ENCODE data around the gene GSDME. TPM values are rescaled to one million over a fixed set of nuclear protein-coding genes. Genes with fewer than 3 reads are reported as not detected.

GSDME gene
- total and polyA plus RNA-seq, 2 of the 4 experiments (the other 2 are of a cell fraction): 75.2 to 78.7 TPM

DNA sequence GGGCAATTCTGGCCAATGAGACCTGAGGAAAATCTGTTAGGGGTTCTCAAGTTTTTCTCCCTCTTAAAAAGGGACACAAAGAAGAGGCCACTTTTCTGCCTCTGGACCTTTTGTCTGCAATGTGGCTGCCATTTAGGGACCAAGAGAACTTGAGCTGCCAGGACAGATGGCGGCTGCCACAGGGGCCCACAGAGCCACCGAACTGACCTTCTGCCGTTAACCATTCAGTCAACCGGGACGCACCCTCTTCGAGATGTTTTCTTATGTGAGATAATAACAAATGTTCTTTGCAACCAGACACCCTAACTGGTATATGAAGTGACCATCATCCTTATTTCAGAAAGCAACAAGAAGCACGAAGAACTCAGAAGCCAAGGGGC lies 29.2 kb downstream of the GSDME start:
- H3K9ac ChIP-seq (ENCODE audit: low read depth, low read length): no peak overlapping the region
- H2AK9ac ChIP-seq (replicated peaks; ENCODE audit: low read depth, low read length, poor library complexity): no peak overlapping the region
- H2BK5ac ChIP-seq (ENCODE audit: low read depth, low read length, poor library complexity, severe bottlenecking): no peak overlapping the region
- H3K9me1 ChIP-seq (ENCODE audit: insufficient read depth, low read length): peaks cover 18% of the 10 kb centered on the region; the same call in 1 of the 2 replicates
- no TSS peak for BruUV-seq (replicated peaks)
- H3K4me2 ChIP-seq (ENCODE audit: low read depth, low read length): no peak overlapping the region
- H3K27me3 ChIP-seq (ENCODE audit: control insufficient read depth, insufficient read depth, low read length): no peaks in the 10 kb centered on the region
- no peak overlapping the region for H4K5ac ChIP-seq (ENCODE audit: low read depth, low read length)
- peaks cover 9% of the 10 kb centered on the region for H3K4me1 ChIP-seq (ENCODE audit: control insufficient read depth, insufficient read depth, low read length)
- H2AK5ac ChIP-seq (ENCODE audit: low read depth, low read length): no peak overlapping the region
- H2AFZ ChIP-seq (replicated peaks; ENCODE audit: low read length, poor library complexity): no peak overlapping the region
- in situ Hi-C loops (cut with MboI; ENCODE audit: low sequenced_read_pairs) (no loop called here), dilution Hi-C loops (cut with HindIII; ENCODE audit: low sequenced_read_pairs, unreplicated experiment) (no loop called here), intact Hi-C loops (cut with micrococcal nuclease) (no loop called here)
- H3K14ac ChIP-seq (replicated peaks; ENCODE audit: low read depth, low read length): no peak overlapping the region
- 0 out of 2 replicates have a peak, but pooled peaks cover 5% of the 10 kb centered on the region for H4K20me1 ChIP-seq (ENCODE audit: insufficient read depth, low read length)
- ChIA-PET POLR2A (ENCODE audit: unreplicated experiment) (no interaction called here), CTCF (no interaction called here)
- ATAC-seq (ENCODE audit: low read depth) (no peak), DNase-seq (no peak)
- H3K9me3 ChIP-seq (ENCODE audit: control insufficient read depth, insufficient read depth, low read length): no peaks in the 10 kb centered on the region
- H2BK20ac ChIP-seq (ENCODE audit: low read depth, low read length): no peak overlapping the region
- H2BK120ac ChIP-seq (ENCODE audit: low read depth, low read length): no peak overlapping the region
- no peak overlapping the region for H2BK15ac ChIP-seq (ENCODE audit: low read depth, low read length)
- 100% methylated on average over 1 of the region's 7 CpGs; no CpG with 5 or more reads in 1 of the 2 experiments for WGBS, 2 experiments (ENCODE audit: extremely low coverage in 2 of 2, insufficient read length in 1 of 2)
- H3K27ac ChIP-seq (ENCODE audit: insufficient read depth, low read length): no peak overlapping the region
- H3K18ac ChIP-seq (ENCODE audit: low read depth, low read length): no peak overlapping the region
- no peak overlapping the region for H3K56ac ChIP-seq (ENCODE audit: extremely low read depth, insufficient read depth, low read length)
- H3K4me3 ChIP-seq (ENCODE audit: insufficient read depth, low read depth, low read length): no peak overlapping the region
- H3K23ac ChIP-seq (ENCODE audit: low read depth, low read length): no peak overlapping the region
- peaks cover 2% of the 10 kb centered on the region for H3K36me3 ChIP-seq (ENCODE audit: control insufficient read depth, insufficient read depth, low read length)
- peaks cover 46 to 76% of the 10 kb centered on the region in 2 experiments for H3K79me1 ChIP-seq (ENCODE audit: low read depth in 1 of 2, low read length in 2 of 2)
- no peak overlapping the region for H3K4ac ChIP-seq (ENCODE audit: low read depth, low read length)
- H4K91ac ChIP-seq (ENCODE audit: insufficient read depth, low read depth, low read length): no peak overlapping the region
- no peak for TF ChIP-seq CHD1 (IDR thresholded peaks at IDR 0.05; ENCODE audit: low read depth, low read length)
- TF ChIP-seq NFE2L2 (IDR thresholded peaks at IDR 0.05; ENCODE audit: low read depth, low read length): no peak
- TF ChIP-seq MAFK (IDR thresholded peaks at IDR 0.05; ENCODE audit: low read depth, low read length): no peak
- TF ChIP-seq BHLHE40 (IDR thresholded peaks at IDR 0.05; ENCODE audit: low read depth, low read length): no peak
- no peak for TF ChIP-seq POLR2A (IDR thresholded peaks at IDR 0.05; ENCODE audit: low read depth, low read length)
- TF ChIP-seq, protein P1, sequence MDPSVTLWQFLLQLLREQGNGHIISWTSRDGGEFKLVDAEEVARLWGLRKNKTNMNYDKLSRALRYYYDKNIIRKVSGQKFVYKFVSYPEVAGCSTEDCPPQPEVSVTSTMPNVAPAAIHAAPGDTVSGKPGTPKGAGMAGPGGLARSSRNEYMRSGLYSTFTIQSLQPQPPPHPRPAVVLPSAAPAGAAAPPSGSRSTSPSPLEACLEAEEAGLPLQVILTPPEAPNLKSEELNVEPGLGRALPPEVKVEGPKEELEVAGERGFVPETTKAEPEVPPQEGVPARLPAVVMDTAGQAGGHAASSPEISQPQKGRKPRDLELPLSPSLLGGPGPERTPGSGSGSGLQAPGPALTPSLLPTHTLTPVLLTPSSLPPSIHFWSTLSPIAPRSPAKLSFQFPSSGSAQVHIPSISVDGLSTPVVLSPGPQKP (IDR thresholded peaks at IDR 0.05; ENCODE audit: borderline replicate concordance, low read depth, low read length): no peak
- TF ChIP-seq MXI1 (IDR thresholded peaks at IDR 0.05; ENCODE audit: borderline replicate concordance, low read depth, low read length): no peak
- no peak for TF ChIP-seq SMC3 (IDR thresholded peaks at IDR 0.05; ENCODE audit: low read depth, low read length)
- no peak for TF ChIP-seq RAD21 (IDR thresholded peaks at IDR 0.05; ENCODE audit: low read length)
- no peak for TF ChIP-seq RCOR1 (IDR thresholded peaks at IDR 0.05; ENCODE audit: insufficient replicate concordance, low read length)
- no peak for TF ChIP-seq RFX5 (IDR thresholded peaks at IDR 0.05; ENCODE audit: low read depth, low read length)
- no peak for TF ChIP-seq MAZ (IDR thresholded peaks at IDR 0.05; ENCODE audit: borderline replicate concordance, low read depth, low read length)
- no peak for TF ChIP-seq FOS (IDR thresholded peaks at IDR 0.05; ENCODE audit: low read depth, low read length)
- TF ChIP-seq, protein P2, sequence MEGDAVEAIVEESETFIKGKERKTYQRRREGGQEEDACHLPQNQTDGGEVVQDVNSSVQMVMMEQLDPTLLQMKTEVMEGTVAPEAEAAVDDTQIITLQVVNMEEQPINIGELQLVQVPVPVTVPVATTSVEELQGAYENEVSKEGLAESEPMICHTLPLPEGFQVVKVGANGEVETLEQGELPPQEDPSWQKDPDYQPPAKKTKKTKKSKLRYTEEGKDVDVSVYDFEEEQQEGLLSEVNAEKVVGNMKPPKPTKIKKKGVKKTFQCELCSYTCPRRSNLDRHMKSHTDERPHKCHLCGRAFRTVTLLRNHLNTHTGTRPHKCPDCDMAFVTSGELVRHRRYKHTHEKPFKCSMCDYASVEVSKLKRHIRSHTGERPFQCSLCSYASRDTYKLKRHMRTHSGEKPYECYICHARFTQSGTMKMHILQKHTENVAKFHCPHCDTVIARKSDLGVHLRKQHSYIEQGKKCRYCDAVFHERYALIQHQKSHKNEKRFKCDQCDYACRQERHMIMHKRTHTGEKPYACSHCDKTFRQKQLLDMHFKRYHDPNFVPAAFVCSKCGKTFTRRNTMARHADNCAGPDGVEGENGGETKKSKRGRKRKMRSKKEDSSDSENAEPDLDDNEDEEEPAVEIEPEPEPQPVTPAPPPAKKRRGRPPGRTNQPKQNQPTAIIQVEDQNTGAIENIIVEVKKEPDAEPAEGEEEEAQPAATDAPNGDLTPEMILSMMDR (conservative IDR thresholded peaks at IDR 0.05; ENCODE audit: low read depth, low read length): no peak
- TF ChIP-seq CEBPB (IDR thresholded peaks at IDR 0.05; ENCODE audit: low read depth, low read length): no peak
- TF ChIP-seq, protein P3, sequence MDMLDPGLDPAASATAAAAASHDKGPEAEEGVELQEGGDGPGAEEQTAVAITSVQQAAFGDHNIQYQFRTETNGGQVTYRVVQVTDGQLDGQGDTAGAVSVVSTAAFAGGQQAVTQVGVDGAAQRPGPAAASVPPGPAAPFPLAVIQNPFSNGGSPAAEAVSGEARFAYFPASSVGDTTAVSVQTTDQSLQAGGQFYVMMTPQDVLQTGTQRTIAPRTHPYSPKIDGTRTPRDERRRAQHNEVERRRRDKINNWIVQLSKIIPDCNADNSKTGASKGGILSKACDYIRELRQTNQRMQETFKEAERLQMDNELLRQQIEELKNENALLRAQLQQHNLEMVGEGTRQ (IDR thresholded peaks at IDR 0.05; ENCODE audit: low read depth, low read length): no peak
- no peak overlapping the region for H4K8ac ChIP-seq (ENCODE audit: low read depth in 2 of 2, low read length in 2 of 2)
